ENCODE data around the gene HES3.

DNA sequence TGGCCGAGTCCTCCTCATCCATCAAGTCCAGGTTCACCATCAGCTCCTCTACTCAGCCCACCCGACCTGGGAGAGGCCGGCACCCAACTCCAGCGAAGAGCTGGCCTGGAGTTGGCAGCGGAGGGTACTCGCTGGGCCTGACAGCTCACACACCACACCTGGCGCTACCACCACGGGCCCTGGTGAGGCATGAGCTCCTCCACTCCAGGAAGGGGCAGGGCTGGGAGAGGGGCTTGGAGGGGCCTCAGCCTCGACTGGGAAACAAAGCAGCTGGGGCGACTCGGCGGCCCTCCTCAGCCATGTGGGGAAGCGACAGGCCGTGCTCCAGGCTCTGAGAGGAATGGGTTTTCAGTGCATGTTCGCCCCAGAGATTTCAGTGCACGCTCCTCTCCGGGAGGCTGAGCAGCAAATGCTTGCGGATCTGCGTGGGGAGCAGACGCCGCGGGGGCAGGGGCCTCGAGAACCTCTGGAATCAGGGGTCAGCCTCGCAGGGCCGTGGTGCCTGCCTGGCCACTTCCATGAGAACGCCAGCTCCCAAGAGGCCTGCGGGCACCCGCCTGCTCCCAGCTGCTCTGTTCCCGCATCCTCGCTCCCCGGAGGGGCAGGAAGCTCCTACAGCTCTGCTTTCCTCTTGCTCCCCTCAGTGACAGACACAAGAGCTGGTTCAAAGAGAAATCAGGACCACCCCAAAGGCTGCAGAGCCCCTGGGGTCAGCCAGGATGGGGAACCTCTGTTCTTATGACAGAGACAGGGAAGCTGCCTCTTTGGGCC lies 35.8 kb downstream of the HES3 start:
- TF ChIP-seq CTCF (conservative IDR thresholded peaks at IDR 0.05; ENCODE audit: low read depth, low read length) (no peak), POLR2A (IDR thresholded peaks at IDR 0.05; ENCODE audit: low read depth, low read length) (no peak), SMC3 (IDR thresholded peaks at IDR 0.05; ENCODE audit: low read depth, low read length) (no peak), MXI1 (IDR thresholded peaks at IDR 0.05; ENCODE audit: borderline replicate concordance, low read depth, low read length) (no peak), CEBPB (IDR thresholded peaks at IDR 0.05; ENCODE audit: low read depth, low read length) (no peak), MAFK (IDR thresholded peaks at IDR 0.05; ENCODE audit: low read depth, low read length) (no peak), RAD21 (IDR thresholded peaks at IDR 0.05; ENCODE audit: low read length) (no peak), FOS (IDR thresholded peaks at IDR 0.05; ENCODE audit: low read depth, low read length) (no peak), RFX5 (IDR thresholded peaks at IDR 0.05; ENCODE audit: low read depth, low read length) (no peak), MAZ (IDR thresholded peaks at IDR 0.05; ENCODE audit: borderline replicate concordance, low read depth, low read length) (no peak), USF2 (IDR thresholded peaks at IDR 0.05; ENCODE audit: low read depth, low read length) (no peak)
- TF ChIP-seq, protein P1, sequence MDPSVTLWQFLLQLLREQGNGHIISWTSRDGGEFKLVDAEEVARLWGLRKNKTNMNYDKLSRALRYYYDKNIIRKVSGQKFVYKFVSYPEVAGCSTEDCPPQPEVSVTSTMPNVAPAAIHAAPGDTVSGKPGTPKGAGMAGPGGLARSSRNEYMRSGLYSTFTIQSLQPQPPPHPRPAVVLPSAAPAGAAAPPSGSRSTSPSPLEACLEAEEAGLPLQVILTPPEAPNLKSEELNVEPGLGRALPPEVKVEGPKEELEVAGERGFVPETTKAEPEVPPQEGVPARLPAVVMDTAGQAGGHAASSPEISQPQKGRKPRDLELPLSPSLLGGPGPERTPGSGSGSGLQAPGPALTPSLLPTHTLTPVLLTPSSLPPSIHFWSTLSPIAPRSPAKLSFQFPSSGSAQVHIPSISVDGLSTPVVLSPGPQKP (IDR thresholded peaks at IDR 0.05; ENCODE audit: borderline replicate concordance, low read depth, low read length) = no peak

All from IMR-90 (cell line).